ENCODE results near the gene PRKN.

The PRKN gene

GRCh38 chr6:162273986-162274385 lies 453.6 kb downstream of the PRKN start:
- no peak for DNase-seq

GRCh38 chr6:162271922-162272321 lies 455.6 kb downstream of the PRKN start:
- no peak for DNase-seq

GRCh38 chr6:162270966-162271365 lies 456.6 kb downstream of the PRKN start:
- no peak for DNase-seq

- DNase-seq: no peak
These were observed 459.9 kb downstream of the PRKN start for GRCh38 chr6:162267641-162268040.

- DNase-seq: no peak
These were observed 460.4 kb downstream of the PRKN start for GRCh38 chr6:162267126-162267525.

GRCh38 chr6:162264581-162264980 lies 463.0 kb downstream of the PRKN start:
- no peak for DNase-seq

- DNase-seq: no peak
These were observed 464.9 kb downstream of the PRKN start for GRCh38 chr6:162262466-162263196.

GRCh38 chr6:162261598-162261997 lies 466.0 kb downstream of the PRKN start:
- DNase-seq: no peak

GRCh38 chr6:162260027-162260426 lies 467.5 kb downstream of the PRKN start:
- no peak for DNase-seq

GRCh38 chr6:162258647-162259046 lies 468.9 kb downstream of the PRKN start:
- DNase-seq: no peak

GRCh38 chr6:162256361-162256760 lies 471.2 kb downstream of the PRKN start:
- no peak for DNase-seq

GRCh38 chr6:162251257-162251656 lies 476.3 kb downstream of the PRKN start:
- no peak for DNase-seq

GRCh38 chr6:162249907-162250642 lies 477.5 kb downstream of the PRKN start:
- DNase-seq: no peak

- no peak for DNase-seq
These were observed 481.6 kb downstream of the PRKN start for GRCh38 chr6:162245830-162246420.

GRCh38 chr6:162244031-162244430 lies 483.5 kb downstream of the PRKN start:
- no peak for DNase-seq

GRCh38 chr6:162242915-162243314 lies 484.7 kb downstream of the PRKN start:
- DNase-seq: no peak

- no peak for DNase-seq
These were observed 488.2 kb downstream of the PRKN start for GRCh38 chr6:162239330-162239729.

GRCh38 chr6:162238675-162239074 lies 488.9 kb downstream of the PRKN start:
- DNase-seq: no peak

GRCh38 chr6:162237331-162237730 lies 490.2 kb downstream of the PRKN start:
- no peak for DNase-seq

GRCh38 chr6:162234631-162235030 lies 492.9 kb downstream of the PRKN start:
- DNase-seq: no peak

GRCh38 chr6:162230147-162230752 lies 497.3 kb downstream of the PRKN start:
- DNase-seq: no peak

- no peak for DNase-seq
These were observed 498.5 kb downstream of the PRKN start for GRCh38 chr6:162229093-162229492.

- DNase-seq: no peak
These were observed 500.8 kb downstream of the PRKN start for GRCh38 chr6:162226803-162227202.

- DNase-seq: no peak
These were observed 505.0 kb downstream of the PRKN start for GRCh38 chr6:162222521-162222920.
